HL-60/S4 treated with phorbol 12-myristate 13-acetate at 8.2 ng/mL for 4 days and 3 days (cell line): ENCODE results near the gene TBC1D2.

Experiments
- in situ Hi-C: fragments of 300-500 bp; cut with MboI; formaldehyde crosslinking; loops from 2 replicates; pipeline ENCODE4 v1.15.0; 2022; ENCODE audit warnings: low sequenced_read_pairs

TBC1D2 gene

GRCh38 chr9:98218562-98219363, 36.7 kb downstream of the TBC1D2 start:
- in situ Hi-C loops = no loop called here

DNA sequence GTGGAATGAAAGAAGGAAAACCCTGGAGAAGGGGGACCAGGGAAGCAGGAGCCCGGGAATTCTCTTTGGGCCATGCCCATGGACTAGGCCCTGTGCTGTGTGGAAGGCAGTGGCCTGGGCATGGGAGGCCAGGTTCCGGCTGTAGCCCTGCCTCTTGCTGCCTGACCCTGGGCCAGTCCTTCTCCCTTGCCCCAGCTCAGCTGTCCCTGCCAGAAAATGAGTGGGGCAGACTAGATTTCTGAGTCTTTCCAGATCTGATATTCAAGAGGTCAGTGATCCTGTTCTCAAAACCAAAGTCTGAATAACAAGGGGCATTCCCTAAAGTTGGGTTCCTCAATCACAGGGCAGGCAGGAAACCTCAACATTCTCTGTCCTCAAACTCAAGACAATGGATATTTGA, 38.2 kb downstream of the TBC1D2 start:
- in situ Hi-C loops = no loop called here

DNA sequence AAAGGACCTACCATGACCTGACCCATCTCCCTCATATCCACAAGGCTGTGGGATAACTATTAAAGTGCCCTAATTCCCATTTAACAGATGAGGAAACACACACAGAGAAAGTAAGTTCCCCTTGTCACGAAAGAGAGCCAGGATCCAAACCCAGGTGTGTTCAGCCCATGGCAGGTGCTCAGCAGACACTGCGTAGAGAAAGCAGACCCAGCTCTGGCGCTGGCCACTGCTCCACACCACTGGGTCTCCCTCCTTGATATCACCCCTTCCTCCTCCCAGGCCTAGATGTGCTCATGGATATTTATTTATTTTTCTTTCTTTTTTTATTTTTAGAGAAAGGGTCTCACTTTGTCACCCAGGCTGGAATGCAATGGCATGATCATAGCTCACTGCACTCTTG, 39.1 kb downstream of the TBC1D2 start:
- in situ Hi-C loops = no loop called here

DNA sequence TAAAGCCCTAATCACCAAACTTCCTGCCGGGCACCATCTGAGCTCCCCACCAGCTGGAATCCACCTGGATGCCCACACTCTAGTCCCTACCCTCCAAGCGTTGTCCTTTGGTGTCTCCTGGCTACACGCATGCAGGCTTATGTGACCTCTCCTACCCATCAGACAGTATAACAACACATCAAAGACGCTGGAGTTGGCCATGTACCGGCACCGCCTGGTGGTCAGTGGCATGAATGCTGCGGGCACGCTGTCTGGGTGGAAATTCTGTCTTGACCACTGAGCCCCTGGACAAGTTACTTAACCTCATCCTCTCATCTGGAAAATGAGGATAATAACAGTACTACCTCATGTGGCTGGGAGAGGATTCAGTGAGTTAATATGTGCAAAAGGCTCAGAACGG, 39.6 kb downstream of the TBC1D2 start:
- in situ Hi-C loops = no loop called here

- in situ Hi-C loops = no loop called here
Observed at GRCh38 chr9:98215271-98215670, 40.2 kb downstream of the TBC1D2 start.

GRCh38 chr9:98214811-98215210, 40.6 kb downstream of the TBC1D2 start:
- in situ Hi-C loops = no loop called here

GRCh38 chr9:98211260-98211659, 44.2 kb downstream of the TBC1D2 start:
- in situ Hi-C loops = no loop called here

GRCh38 chr9:98210435-98210834, 45.0 kb downstream of the TBC1D2 start:
- in situ Hi-C loops = no loop called here

DNA sequence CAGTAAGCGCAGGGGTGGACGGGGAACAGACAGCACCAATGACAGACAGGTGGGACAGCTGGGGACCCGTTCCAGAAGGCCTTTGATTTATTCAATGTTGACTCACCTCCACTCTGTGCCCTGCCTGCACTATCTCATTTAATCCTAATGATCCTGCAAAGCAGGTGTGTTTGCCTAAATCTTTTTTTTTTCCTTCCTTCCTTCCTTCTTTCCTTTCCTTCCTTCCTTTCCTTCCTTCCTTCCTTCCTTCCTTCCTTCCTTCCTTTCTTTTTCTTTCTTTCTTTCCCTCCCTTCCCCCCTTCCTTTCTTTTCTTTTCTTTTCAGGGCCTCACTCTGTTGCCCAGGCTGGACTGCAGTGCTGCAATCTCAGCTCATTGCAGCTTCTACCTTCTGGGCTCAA, 45.9 kb downstream of the TBC1D2 start:
- in situ Hi-C loops = no loop called here

- in situ Hi-C loops = no loop called here
Observed at GRCh38 chr9:98208635-98209034, 46.8 kb downstream of the TBC1D2 start.

DNA sequence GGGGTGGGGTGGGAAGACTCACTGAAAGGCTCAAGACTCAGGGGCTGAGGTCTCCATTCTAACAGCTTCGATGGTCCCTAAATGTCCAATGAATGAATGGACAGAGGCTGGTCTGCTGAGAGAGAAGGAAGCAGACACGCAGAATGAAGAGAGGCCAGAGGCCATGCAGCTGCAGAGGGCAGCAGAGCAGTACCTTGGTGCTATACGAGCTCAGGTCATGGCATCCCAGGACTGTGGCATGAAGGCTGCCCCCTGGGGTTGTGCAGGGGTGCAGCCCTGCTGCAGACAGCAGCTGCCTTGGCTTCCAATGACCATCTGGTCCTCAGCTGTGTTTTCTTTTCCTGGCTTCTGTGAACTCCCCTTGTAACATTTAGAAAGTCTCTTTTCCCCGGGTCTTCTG, 47.8 kb downstream of the TBC1D2 start:
- in situ Hi-C loops = no loop called here

GRCh38 chr9:98206754-98207153, 48.7 kb downstream of the TBC1D2 start:
- in situ Hi-C loops = no loop called here

DNA sequence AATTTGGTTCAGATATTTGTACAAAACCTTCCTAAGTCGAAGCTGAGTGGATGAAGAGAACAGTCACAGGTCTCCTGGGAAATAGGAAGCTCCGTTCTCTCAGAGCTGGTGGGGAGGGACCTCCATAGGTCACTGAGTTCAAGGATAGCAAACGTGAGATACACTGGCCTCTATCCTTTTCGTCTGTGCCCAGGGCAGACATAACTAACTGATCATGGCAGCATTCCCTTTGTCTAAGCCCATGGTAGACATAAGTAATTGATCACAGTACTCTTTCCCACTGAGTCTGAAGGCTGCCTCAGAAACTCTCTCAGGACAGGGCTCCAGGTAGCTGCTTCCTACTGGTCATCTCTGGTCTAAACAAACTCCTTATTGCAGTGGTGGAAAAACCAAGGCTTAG, 50.8 kb downstream of the TBC1D2 start:
- in situ Hi-C loops = no loop called here

DNA sequence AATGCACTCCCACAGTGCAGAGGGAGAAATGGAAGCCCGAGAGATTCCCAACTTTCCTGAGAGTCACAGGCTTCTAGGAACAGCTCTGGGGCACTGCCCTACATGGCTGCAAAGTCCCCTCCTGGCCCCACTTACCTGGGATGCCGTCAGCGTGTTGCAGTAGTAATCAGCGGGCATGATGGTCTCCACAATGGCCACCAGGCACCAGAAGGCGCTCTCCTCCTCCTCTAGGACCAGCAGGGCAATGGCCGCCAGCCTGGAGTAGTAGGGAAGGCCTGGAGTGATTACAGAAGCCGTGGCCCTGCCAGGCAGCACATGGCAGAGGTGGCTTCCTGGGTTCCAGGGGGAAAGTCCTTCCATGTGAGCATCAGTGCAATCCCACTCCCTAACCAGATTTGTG, 52.3 kb downstream of the TBC1D2 start:
- in situ Hi-C loops = no loop called here

DNA sequence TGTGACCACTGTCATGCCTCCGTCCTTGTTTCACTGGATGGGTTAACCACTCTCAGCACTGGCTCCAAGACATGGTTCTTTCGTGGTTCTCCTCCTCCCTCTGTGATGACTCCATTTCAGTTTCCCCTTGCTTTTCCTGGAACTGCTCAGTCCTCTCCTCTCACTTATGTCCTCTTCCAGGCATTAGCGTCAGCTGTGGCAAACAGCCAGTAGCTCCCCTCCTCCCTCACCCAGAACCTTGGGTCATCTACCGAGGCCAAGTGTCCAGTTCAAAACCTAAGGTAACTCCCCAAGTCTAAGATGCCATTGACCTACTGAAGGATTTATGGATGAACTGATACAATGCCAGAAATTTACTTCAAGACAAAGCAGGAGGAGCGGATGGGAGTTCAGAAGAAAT, 53.2 kb downstream of the TBC1D2 start:
- in situ Hi-C loops = no loop called here

DNA sequence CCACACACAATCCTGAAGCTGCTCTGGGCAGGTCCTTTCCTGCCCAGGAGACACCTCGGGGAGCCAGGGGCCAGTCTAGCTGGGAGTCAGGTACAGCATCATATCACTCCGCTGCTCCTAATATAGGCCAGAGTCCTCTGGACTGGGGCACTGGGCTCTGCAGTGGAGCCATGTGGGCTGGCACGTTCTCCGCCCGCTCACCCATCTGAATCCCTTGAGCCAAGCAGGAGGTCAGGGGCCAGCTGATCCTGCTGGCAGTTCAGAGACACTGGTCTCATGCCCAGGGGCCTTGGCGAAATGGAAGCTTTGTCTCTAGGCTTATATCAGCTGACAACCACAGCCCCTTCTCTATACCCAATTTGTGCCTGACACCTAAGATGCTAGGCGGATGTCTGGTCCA, 53.7 kb downstream of the TBC1D2 start:
- in situ Hi-C loops = no loop called here

DNA sequence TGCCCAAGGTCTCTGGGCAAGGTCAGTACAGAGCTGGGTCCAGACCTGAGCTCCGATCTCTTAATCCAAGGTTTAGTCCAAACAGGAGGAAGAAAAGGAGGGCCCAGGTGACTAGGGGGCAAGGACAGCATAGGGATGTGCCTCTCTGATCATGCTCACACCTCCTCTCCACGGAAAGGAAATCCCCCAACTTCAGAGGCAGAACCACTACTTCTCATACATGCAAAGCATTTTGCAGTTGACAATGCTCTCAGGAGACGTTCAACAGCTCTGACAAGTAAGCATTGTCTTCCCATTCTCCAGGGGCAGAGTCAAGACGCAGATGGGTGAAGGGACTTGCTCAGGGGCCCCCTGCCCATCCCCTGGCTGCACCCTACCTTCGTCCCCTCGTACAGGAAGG, 54.3 kb downstream of the TBC1D2 start:
- in situ Hi-C loops = no loop called here

- in situ Hi-C loops = no loop called here
Observed at GRCh38 chr9:98199388-98200033, 55.9 kb downstream of the TBC1D2 start.

DNA sequence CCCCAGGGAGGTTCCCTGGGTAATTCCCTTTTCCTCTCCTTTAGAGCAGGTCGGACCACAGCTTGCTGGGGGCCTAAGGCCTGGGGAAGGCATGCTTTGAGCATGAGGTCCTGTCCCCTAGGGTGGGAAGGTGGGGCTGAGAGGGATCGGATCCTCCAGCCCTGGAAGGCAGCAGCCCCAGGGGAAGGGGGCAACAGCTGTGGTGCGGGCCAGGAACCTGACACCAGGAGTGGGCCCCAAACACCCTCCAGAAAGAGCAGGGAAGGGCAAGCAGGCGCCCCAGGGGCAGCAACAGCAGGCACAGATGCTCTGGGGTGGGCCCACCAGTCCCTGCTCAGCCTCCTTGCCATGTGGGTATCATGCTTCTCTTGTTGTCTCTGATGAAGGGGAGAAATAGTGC, 59.8 kb downstream of the TBC1D2 start:
- in situ Hi-C loops = no loop called here

GRCh38 chr9:98193336-98193944, 62.0 kb downstream of the TBC1D2 start:
- in situ Hi-C loops = no loop called here

DNA sequence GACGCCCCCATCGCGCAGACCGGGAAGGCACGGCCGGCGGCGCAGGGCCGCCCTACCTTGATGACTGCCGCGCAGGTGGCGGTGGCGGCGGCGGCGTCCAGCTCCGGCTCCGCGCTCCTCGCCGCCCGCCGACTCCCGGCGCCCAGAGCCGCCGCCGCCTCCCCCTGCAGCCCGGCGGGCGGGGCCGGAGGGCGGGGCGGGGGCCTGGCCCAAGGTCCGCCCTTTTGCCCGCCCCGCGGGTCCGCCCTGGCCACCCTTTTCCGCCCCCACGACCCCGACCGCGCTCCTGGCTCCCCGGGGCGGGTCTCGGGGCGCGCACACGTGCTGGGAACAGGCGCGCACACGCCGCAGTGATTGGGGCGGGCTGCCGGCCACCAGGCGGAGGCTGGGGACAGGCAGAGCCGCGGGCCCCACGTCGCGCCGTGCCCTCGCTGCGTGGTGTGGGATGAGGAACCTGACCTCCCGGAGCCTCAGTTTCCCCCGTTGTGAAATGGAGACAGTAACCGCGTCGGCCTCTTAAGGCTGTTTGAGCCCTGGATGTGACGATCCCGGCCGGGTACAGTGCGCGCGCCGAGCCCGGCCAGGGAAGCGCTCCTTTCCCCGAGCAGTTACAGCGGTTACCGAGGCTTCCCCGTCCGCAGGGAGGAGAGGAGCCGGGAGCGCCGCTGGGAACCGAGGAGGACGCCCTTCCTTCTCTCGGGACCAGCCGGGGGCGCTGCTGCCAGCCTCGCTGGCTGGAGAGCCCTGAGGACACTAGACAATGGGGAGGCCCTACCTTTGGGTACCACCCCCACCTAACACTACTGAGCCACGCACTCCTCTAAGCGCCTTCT, 62.7 kb downstream of the TBC1D2 start, which contains the start of gene CORO2A:
CORO2A (minus strand) TSS at position 135 of the 833 bp plus-strand sequence. CDS start 34,977 bp downstream, outside the sequence.
- in situ Hi-C loops = no loop called here
